Measurements from ENCODE around the gene GHR.
"Not testable (repeated sequence)": the region's sequence is repeated elsewhere in the genome, so short reads cannot be mapped to it uniquely, and the experiment has no call there.

GHR gene

DNA sequence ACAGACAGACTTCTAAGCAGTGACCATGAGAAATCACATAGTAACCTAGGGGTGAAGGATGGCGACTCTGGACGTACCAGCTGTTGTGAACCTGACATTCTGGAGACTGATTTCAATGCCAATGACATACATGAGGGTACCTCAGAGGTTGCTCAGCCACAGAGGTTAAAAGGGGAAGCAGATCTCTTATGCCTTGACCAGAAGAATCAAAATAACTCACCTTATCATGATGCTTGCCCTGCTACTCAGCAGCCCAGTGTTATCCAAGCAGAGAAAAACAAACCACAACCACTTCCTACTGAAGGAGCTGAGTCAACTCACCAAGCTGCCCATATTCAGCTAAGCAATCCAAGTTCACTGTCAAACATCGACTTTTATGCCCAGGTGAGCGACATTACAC lies 295.4 kb downstream of the GHR start:
- peak; percentile 14 for DNase-seq (ENCODE audit: low spot score)

- no peak for DNase-seq (ENCODE audit: low spot score)
Observed at GRCh38 chr5:42719034-42719433, 295.8 kb downstream of the GHR start.

DNA sequence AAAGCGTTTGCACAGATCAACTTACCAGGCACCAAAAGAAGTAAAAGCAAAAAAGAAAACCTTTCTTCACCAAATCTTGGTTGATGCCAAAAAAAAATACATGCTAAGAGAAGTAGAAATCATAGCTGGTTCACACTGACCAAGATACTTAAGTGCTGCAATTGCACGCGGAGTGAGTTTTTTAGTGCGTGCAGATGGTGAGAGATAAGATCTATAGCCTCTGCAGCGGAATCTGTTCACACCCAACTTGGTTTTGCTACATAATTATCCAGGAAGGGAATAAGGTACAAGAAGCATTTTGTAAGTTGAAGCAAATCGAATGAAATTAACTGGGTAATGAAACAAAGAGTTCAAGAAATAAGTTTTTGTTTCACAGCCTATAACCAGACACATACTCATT lies 297.0 kb downstream of the GHR start:
- no peak for DNase-seq (ENCODE audit: low spot score)

DNA sequence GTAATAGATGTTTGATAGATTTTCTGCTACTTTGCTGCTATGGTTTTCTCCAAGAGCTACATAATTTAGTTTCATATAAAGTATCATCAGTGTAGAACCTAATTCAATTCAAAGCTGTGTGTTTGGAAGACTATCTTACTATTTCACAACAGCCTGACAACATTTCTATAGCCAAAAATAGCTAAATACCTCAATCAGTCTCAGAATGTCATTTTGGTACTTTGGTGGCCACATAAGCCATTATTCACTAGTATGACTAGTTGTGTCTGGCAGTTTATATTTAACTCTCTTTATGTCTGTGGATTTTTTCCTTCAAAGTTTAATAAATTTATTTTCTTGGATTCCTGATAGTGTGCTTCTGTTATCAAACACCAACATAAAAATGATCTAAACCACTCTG lies 298.2 kb downstream of the GHR start:
- DNase-seq (ENCODE audit: low spot score), result peak; percentile 5

DNA sequence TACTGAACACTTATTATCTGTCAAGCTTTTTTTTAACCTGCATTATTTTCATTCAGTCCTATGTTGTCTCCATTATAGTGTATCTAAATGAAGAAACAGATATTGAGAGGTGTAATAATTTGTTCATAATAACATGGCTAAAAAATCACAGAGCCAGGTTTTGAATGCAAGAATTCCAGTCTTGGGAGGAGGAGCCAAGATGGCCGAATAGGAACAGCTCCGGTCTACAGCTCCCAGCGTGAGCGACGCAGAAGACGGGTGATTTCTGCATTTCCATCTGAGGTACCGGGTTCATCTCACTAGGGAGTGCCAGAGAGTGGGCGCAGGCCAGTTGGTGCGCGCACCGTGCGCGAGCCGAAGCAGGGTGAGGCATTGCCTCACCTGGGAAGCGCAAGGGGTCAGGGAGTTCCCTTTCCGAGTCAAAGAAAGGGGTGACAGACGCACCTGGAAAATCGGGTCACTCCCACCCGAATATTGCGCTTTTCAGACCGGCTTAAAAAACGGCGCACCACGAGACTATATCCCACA lies 311.4 kb downstream of the GHR start:
- not testable (repeated sequence) for DNase-seq (ENCODE audit: low spot score)

- no peak for DNase-seq (ENCODE audit: low spot score)
Observed at GRCh38 chr5:42740920-42741319, 317.7 kb downstream of the GHR start.

GRCh38 chr5:42745426-42745825 lies 322.2 kb downstream of the GHR start:
- no peak for DNase-seq (ENCODE audit: low spot score)

DNA sequence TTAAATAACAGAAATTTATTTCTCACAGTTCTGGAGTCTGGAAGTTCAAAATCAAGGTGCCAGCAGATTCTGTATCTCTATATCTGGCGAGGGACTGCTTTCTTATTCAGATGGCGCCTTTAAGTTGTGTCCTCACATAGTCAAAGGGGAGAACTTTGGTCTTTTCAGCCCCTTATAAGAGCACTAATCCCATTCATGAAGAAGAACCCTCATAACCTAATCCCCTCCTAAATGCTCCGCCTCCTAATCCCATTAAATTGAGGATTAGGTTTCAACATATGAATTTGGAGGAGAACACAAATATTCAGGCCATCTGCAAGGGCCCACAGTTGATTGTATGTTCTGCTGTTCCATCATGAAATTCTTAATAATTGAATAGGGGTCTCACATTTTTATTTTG lies 322.6 kb downstream of the GHR start:
- no peak for DNase-seq (ENCODE audit: low spot score)

GRCh38 chr5:42749020-42749419 lies 325.8 kb downstream of the GHR start:
- DNase-seq (ENCODE audit: low spot score), result no peak

DNA sequence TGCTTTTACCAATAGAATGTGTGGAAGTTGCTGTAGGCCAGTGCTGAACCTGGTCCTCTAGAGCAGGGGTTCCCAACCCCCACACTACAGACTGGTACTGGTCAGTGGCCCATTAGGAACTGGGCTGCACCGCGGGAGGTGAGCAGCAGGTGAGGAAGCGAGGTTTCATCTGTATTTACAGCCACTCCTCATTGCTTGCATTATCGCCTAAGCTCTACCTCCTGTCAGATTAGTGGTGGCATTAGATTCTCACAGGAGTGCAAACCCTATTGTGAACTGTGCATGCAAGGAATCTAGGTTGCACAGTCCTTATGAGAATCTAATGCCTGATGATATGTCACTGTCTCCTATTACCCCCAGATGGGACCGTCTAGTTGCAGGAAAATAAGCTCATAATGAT lies 327.3 kb downstream of the GHR start:
- no peak for DNase-seq (ENCODE audit: low spot score)

GRCh38 chr5:42751044-42751443 lies 327.8 kb downstream of the GHR start:
- no peak for DNase-seq (ENCODE audit: low spot score)

DNA sequence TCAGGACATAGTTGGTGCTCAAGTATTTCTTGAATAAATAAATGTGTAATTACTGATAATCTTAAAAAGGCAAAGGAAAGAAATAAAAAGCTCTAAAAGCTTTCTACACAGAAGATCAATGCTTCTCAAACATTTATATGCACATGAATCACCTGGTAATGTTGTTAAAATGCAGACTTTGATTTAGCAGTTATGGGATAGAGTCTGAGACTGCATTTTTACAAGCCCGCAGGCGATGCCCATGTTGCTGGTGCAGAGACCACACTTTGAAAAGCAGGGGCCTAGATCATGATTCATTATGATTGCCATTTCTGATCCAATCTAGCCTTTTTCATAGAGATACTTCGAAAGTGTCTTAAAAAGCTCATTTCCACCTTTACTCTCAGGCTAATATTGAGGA lies 329.9 kb downstream of the GHR start:
- DNase-seq (ENCODE audit: low spot score), result no peak

- peak; percentile 17 for DNase-seq (ENCODE audit: low spot score)
Observed at GRCh38 chr5:42756606-42757601, 333.7 kb downstream of the GHR start, which contains the start of gene CCDC152. TSS of gene CCDC152 (plus strand) at chr5:42756818. CDS start at chr5:42759122, 2,304 bp downstream.

DNA sequence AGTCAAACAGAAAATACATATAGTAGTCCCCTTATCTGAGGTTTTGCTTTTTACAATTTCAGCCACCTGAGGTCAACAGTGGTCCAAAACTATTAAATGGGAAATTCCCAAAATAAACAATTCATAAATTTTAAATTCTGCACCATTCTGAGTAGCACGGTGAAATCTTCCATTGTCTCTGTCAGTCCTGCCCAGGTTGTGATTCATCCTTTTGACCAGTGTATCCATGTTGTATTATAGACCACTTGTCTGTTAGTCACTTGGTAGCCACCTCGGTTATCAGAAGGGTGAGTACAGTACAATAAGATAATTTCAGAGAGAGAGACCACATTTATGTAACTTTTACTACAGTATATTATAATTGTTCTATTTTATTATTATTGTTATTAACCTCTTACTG lies 336.2 kb downstream of the GHR start:
- no peak for DNase-seq (ENCODE audit: low spot score)

- no peak for DNase-seq (ENCODE audit: low spot score)
Observed at GRCh38 chr5:42760426-42760825, 337.2 kb downstream of the GHR start.

GRCh38 chr5:42761791-42762190 lies 338.6 kb downstream of the GHR start:
- DNase-seq (ENCODE audit: low spot score), result no peak

DNA sequence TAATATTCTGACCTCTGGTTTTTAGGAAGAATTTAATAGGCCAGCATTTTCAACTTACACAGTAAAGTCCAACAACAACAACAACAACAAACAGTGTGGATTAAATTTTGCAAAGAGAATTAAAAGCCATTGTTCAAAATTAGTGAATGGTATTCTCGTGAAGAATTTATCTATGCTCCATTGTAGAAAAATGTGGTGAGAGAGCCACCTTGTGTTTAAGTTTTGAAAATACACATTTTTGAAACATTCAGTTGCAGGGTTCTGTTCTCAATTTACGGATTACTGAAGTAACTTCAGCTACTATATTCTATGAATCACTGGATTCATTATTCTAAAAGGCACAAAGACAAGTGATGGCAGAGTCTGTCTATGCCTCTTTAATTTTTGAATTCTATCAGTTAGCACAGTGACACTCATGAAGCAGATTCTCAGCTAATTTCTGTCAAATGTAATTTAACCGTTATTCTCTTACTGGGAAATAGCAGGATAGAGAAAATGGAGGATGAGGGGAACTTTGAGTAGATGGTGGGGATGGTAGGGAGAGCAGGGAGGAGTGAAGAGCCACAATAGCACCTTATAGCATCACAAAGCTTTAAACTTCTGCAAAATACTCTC lies 344.4 kb downstream of the GHR start:
- DNase-seq (ENCODE audit: low spot score), result peak; percentile 52

DNA sequence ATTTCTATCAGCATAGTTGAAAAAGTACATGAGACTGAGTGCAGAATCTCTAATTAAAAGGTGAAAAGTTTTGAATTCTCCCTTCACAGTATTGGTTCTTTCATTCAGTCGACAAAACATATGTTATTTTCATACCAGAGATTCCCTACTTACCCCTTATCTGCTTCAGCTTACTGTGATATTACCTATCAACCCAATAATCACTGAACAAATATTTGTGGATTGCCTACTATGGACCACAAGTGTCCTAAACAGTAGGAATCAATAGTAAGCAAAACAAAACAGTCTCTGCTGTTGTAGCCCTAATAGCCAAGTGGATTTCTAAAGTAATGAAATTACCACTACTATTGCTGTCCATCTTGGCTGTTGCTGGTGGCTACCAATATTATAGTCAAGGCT lies 344.9 kb downstream of the GHR start:
- no peak for DNase-seq (ENCODE audit: low spot score)

DNA sequence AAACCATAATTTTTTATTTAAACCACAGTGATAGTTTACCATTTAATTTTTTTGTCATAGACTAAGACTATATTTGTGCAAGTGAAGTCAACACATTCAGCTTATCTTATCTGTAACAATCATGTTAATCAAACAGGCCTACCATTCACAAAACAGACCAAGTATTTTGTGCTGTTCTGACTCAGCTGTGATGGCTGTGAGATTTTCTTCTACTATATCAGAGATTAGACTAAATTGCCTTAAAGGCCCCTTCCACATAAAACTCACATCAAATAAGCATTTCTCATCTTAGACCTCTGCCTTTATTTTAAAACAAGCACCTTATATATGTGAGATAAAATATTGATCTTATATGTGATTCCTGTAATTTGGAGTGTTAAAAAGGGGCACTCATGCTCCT lies 346.8 kb downstream of the GHR start:
- DNase-seq (ENCODE audit: low spot score), result no peak
